CD4-positive, alpha-beta T cell treated with Interleukin-6 at 100 ng/mL for 8 hours (primary cell): ENCODE data around the gene NDUFA11.

ENCODE experiments used
- DNase-seq: peaks from one replicate; pipeline ENCODE4 v3.0.0-alpha.2; 2020; ENCODE audit warnings: mixed read lengths, low spot score

Gene NDUFA11

GRCh38 chr19:5908773-5909442 lies 5.3 kb upstream of the NDUFA11 start:
- no peak for DNase-seq

- no peak for DNase-seq
Observed at GRCh38 chr19:5907241-5907640, 3.7 kb upstream of the NDUFA11 start.

GRCh38 chr19:5905114-5905778 lies 1.7 kb upstream of the NDUFA11 start:
- DNase-seq: no peak

- peak; percentile 100 for DNase-seq
Observed at GRCh38 chr19:5904352-5905113, 943 bp upstream of the NDUFA11 start, which contains the start of gene VMAC. Gene VMAC, plus strand, starts transcription at chr19:5904872. Its CDS starts 19 bp downstream, at chr19:5904891.

- DNase-seq: no peak
Observed at GRCh38 chr19:5903056-5903623, 450 bp downstream of the NDUFA11 start.

- no peak for DNase-seq
Observed at GRCh38 chr19:5900976-5901375, 2.6 kb downstream of the NDUFA11 start.

GRCh38 chr19:5899728-5900526 lies 3.7 kb downstream of the NDUFA11 start:
- no peak for DNase-seq

GRCh38 chr19:5897189-5897969 lies 6.2 kb downstream of the NDUFA11 start:
- DNase-seq: no peak

GRCh38 chr19:5896365-5897076 lies 7.1 kb downstream of the NDUFA11 start:
- DNase-seq: no peak

GRCh38 chr19:5895890-5896289 lies 7.7 kb downstream of the NDUFA11 start:
- no peak for DNase-seq

- DNase-seq: no peak
Observed at GRCh38 chr19:5895409-5895808, 8.2 kb downstream of the NDUFA11 start.

- DNase-seq: no peak
Observed at GRCh38 chr19:5894704-5895349, 8.8 kb downstream of the NDUFA11 start.

- DNase-seq: no peak
Observed at GRCh38 chr19:5893907-5894703, 9.5 kb downstream of the NDUFA11 start.

- no peak for DNase-seq
Observed at GRCh38 chr19:5893296-5893903, 10.2 kb downstream of the NDUFA11 start.

- no peak for DNase-seq
Observed at GRCh38 chr19:5892772-5893275, 10.8 kb downstream of the NDUFA11 start.

- no peak for DNase-seq
Observed at GRCh38 chr19:5891938-5892771, 11.4 kb downstream of the NDUFA11 start.

GRCh38 chr19:5891572-5891937 lies 12.0 kb downstream of the NDUFA11 start:
- no peak for DNase-seq
